HEK293T (cell line): ENCODE measurements around the gene DOK6.
A peak's percentile ranks its signal among the peaks of the same experiment; 100 is the strongest.
"Not testable (repeated sequence)": the region's sequence is repeated elsewhere in the genome, so short reads cannot be mapped to it uniquely, and the experiment has no call there.

Experiments
- CTCF ChIA-PET: fragments of 350-600 bp; formaldehyde crosslinking; extraction: SDS; loops from one replicate; lab custom pipeline; 2021; ENCODE audit warnings: antibody characterized with exemption, inconsistent platforms; lab: Yijun Ruan, JAX
- POLR2A ChIA-PET: fragments of 350-600 bp; formaldehyde crosslinking; extraction: SDS; loops from one replicate; lab custom pipeline; 2020; ENCODE audit warnings: antibody characterized with exemption, inconsistent platforms; lab: Yijun Ruan, JAX
- DNase-seq: peaks from one replicate; pipeline ENCODE4 v3.0.0; 2012; ENCODE audit warnings: mixed read lengths; ENCODE audit errors: extremely low spot score
- ARNT ChIP-seq: fragments of 450-650 bp; IDR thresholded peaks from 2 replicates; pipeline ENCODE4 v1.6.1; 2017; ENCODE audit warnings: mild to moderate bottlenecking
- BHLHE40 ChIP-seq: fragments of 450-650 bp; IDR thresholded peaks from 2 replicates; pipeline ENCODE4 v1.6.1; 2016; ENCODE audit warnings: mild to moderate bottlenecking, moderate library complexity, borderline replicate concordance
- CTBP1 ChIP-seq: fragments of 450-650 bp; IDR thresholded peaks from 2 replicates; pipeline ENCODE4 v1.6.1; 2016; ENCODE audit warnings: borderline replicate concordance
- ELF4 ChIP-seq: fragments of 450-650 bp; IDR thresholded peaks from 2 replicates; pipeline ENCODE4 v1.6.1; 2017; ENCODE audit warnings: antibody characterized with exemption
- FOXA1 ChIP-seq: fragments of 450-650 bp; IDR thresholded peaks from 2 replicates; pipeline ENCODE4 v1.6.1; 2016; ENCODE audit warnings: mild to moderate bottlenecking
- FOXK2 ChIP-seq: fragments of 450-650 bp; IDR thresholded peaks from 2 replicates; pipeline ENCODE4 v1.6.1; 2016; ENCODE audit warnings: mild to moderate bottlenecking
- FOXM1 ChIP-seq: fragments of 450-650 bp; IDR thresholded peaks from 2 replicates; pipeline ENCODE4 v1.6.1; 2017; ENCODE audit warnings: mild to moderate bottlenecking, borderline replicate concordance
- HDGF ChIP-seq: fragments of 450-650 bp; IDR thresholded peaks from 2 replicates; pipeline ENCODE4 v1.6.1; 2017; ENCODE audit warnings: antibody characterized with exemption, borderline replicate concordance
- L3MBTL2 ChIP-seq: fragments of 450-650 bp; conservative IDR thresholded peaks from 2 replicates; pipeline ENCODE4 v1.6.1; 2016; ENCODE audit warnings: mild to moderate bottlenecking
- LEF1 ChIP-seq: fragments of 450-650 bp; IDR thresholded peaks from 2 replicates; pipeline ENCODE4 v1.6.1; 2017; ENCODE audit warnings: mild to moderate bottlenecking, borderline replicate concordance
- NFRKB ChIP-seq: fragments of 450-650 bp; IDR thresholded peaks from 2 replicates; pipeline ENCODE4 v1.6.1; 2016; ENCODE audit warnings: mild to moderate bottlenecking, moderate library complexity
- PKNOX1 ChIP-seq: fragments of 450-650 bp; IDR thresholded peaks from 2 replicates; pipeline ENCODE4 v1.6.1; 2016
- SP1 ChIP-seq: fragments of 450-650 bp; IDR thresholded peaks from 2 replicates; pipeline ENCODE4 v1.6.1; 2017
- SUZ12 ChIP-seq: fragments of 450-650 bp; IDR thresholded peaks from 2 replicates; pipeline ENCODE4 v1.6.1; 2016; ENCODE audit warnings: mild to moderate bottlenecking
- TARDBP ChIP-seq: fragments of 450-650 bp; IDR thresholded peaks from 2 replicates; pipeline ENCODE4 v1.6.1; 2016
- ZNF384 ChIP-seq: fragments of 450-650 bp; IDR thresholded peaks from 2 replicates; pipeline ENCODE4 v1.6.1; 2016

DOK6 gene

GRCh38 chr18:69819460-69819859 is 418.8 kb downstream of the DOK6 start:
- no peak for TF ChIP-seq HDGF
- TF ChIP-seq ARNT: no peak
- no peak for TF ChIP-seq FOXA1
- TF ChIP-seq ZNF384: no peak
- TF ChIP-seq FOXK2: no peak
- TF ChIP-seq NFRKB: no peak
- no peak for TF ChIP-seq ELF4
- TF ChIP-seq BHLHE40: no peak
- no peak for TF ChIP-seq SP1
- no peak for DNase-seq
- ChIA-PET CTCF (no interaction called here), POLR2A (no interaction called here)

GRCh38 chr18:69820538-69820937 is 419.9 kb downstream of the DOK6 start:
- POLR2A ChIA-PET: no interaction called here
- DNase-seq: no peak
- TF ChIP-seq NFRKB (no peak), HDGF (no peak), SUZ12 (no peak), ELF4 (no peak), ARNT (no peak), LEF1 (no peak), BHLHE40 (no peak), ZNF384 (no peak), CTBP1 (no peak), TARDBP (no peak), FOXA1 (no peak), SP1 (no peak), L3MBTL2 (no peak), PKNOX1 (no peak), FOXM1 (no peak)
- CTCF ChIA-PET: no interaction called here

- no peak for DNase-seq
- ChIA-PET POLR2A (no interaction called here), CTCF (no interaction called here)
- no peak for TF ChIP-seq ELF4
- no peak for TF ChIP-seq NFRKB
- no peak for TF ChIP-seq CTBP1
- no peak for TF ChIP-seq L3MBTL2
- no peak for TF ChIP-seq FOXK2
- TF ChIP-seq BHLHE40: no peak
- TF ChIP-seq ZNF384: no peak
- TF ChIP-seq SP1: no peak
- TF ChIP-seq FOXA1: no peak
- TF ChIP-seq ARNT: no peak
- no peak for TF ChIP-seq FOXM1
- no peak for TF ChIP-seq TARDBP
- TF ChIP-seq SUZ12: no peak
- no peak for TF ChIP-seq HDGF
- no peak for TF ChIP-seq PKNOX1
- TF ChIP-seq LEF1: no peak
These were observed 429.5 kb downstream of the DOK6 start for GRCh38 chr18:69830189-69830588.

GRCh38 chr18:69834980-69835379 is 434.3 kb downstream of the DOK6 start:
- POLR2A ChIA-PET, CTCF ChIA-PET, DNase-seq: not testable (repeated sequence)

GRCh38 chr18:69838003-69838402 is 437.3 kb downstream of the DOK6 start:
- ChIA-PET CTCF (no interaction called here), POLR2A (no interaction called here)
- DNase-seq: no peak
- TF ChIP-seq BHLHE40 (no peak), ELF4 (no peak), SP1 (no peak), FOXK2 (no peak), FOXA1 (no peak)

GRCh38 chr18:69838620-69839411 is 438.1 kb downstream of the DOK6 start:
- TF ChIP-seq LEF1 (no peak), PKNOX1 (peak; percentile 80), FOXA1 (no peak)
- POLR2A ChIA-PET: no interaction called here
- CTCF ChIA-PET: no interaction called here
- DNase-seq: peak; percentile 80

GRCh38 chr18:69839497-69839896 is 438.8 kb downstream of the DOK6 start:
- CTCF ChIA-PET: no interaction called here
- POLR2A ChIA-PET: no interaction called here

More at GRCh38 chr18:69839497-69839896, 438.8 kb downstream of the DOK6 start:
- no peak for TF ChIP-seq FOXA1
- TF ChIP-seq CTBP1: no peak
- TF ChIP-seq FOXK2: no peak
- no peak for TF ChIP-seq NFRKB
- no peak for TF ChIP-seq ZNF384
- TF ChIP-seq SP1: no peak
- TF ChIP-seq FOXM1: no peak
- no peak for TF ChIP-seq ELF4
- no peak for TF ChIP-seq SUZ12
- TF ChIP-seq L3MBTL2: no peak
- TF ChIP-seq BHLHE40: no peak
- TF ChIP-seq HDGF: no peak
- TF ChIP-seq LEF1: no peak
- no peak for TF ChIP-seq PKNOX1
- no peak for DNase-seq
